H1 (cell line): Measurements from ENCODE around the gene ENTPD6. TPM values are rescaled to one million over a fixed set of nuclear protein-coding genes. Genes with fewer than 3 reads are reported as not detected.

Experiments
- CREB1 ChIP-seq: IDR thresholded peaks from 2 replicates; pipeline ENCODE4 v1.6.1; 2012; ENCODE audit warnings: inconsistent platforms
- KDM4A ChIP-seq: IDR thresholded peaks from one replicate; pipeline ENCODE4 v1.7.1; 2012; ENCODE audit warnings: low read depth, mild to moderate bottlenecking, moderate library complexity, low read length, inconsistent platforms; ENCODE audit not compliant: severe bottlenecking
- PHF8 ChIP-seq: fragments of 200-600 bp; sonication (generic); conservative IDR thresholded peaks from 2 replicates; pipeline ENCODE4 v1.7.1; 2012; ENCODE audit warnings: low read depth, mild to moderate bottlenecking, inconsistent platforms, low read length, moderate library complexity
- RFX5 ChIP-seq: IDR thresholded peaks from 2 replicates; pipeline ENCODE4 v1.6.1; 2011; ENCODE audit warnings: low read depth, low read length, improper control_type of control experiment, borderline replicate concordance
- RXRA ChIP-seq: IDR thresholded peaks from 2 replicates; pipeline ENCODE4 v1.6.1; 2011; ENCODE audit warnings: low read depth, mild to moderate bottlenecking, low read length, moderate library complexity; ENCODE audit not compliant: insufficient read depth
- TBP ChIP-seq: IDR thresholded peaks from 2 replicates; pipeline ENCODE4 v1.6.1; 2011; ENCODE audit warnings: low read depth, low read length, improper control_type of control experiment
- TCF12 ChIP-seq: IDR thresholded peaks from 2 replicates; pipeline ENCODE4 v1.6.1; 2011; ENCODE audit warnings: low read depth, mild to moderate bottlenecking, low read length
- polyA plus RNA-seq, 7 experiments: library from polyadenylated mRNA; depleted of rRNA in 3 of 7; stranded (reverse) in 5 of 7; unstranded in 2 of 7; fragments of >200 nt in 5 of 7; fragments of 200-250 nt in 2 of 7; gene quantifications; 1 replicate in 5 of 7; 2 replicates in 1 of 7; 4 replicates in 1 of 7; pipeline versions ENCODE4 v1.2.1 to v1.2.3, GENCODE V29; 2011 to 2013; ENCODE audit warnings: missing spikeins in 2 of 7, mixed read lengths in 2 of 7
- total RNA-seq: library from RNA; stranded (reverse); fragmentation: NEBNext Ultra II Directional; extraction: Animal tissue kit (Norgen Biotek cat#: 25700); gene quantifications from 2 replicates; pipeline ENCODE4 v1.2.1, GENCODE V29; 2021
- TF ChIP-seq, protein P1 (sequence below): fragments of 300-600 bp; sonication (generic); IDR thresholded peaks from 2 replicates; pipeline ENCODE4 v1.7.1; 2012; ENCODE audit warnings: low read length, moderate library complexity, mild to moderate bottlenecking, inconsistent platforms; ENCODE audit not compliant: insufficient replicate concordance
- TF ChIP-seq, protein P2 (sequence below): IDR thresholded peaks from 2 replicates; pipeline ENCODE4 v1.6.1; 2012; ENCODE audit warnings: inconsistent platforms

ENTPD6 gene
- total and polyA plus RNA-seq, 2 of the 8 experiments (the other 6 are each of a cell fraction or from before 2014, with no cell fraction given): 47.8 to 57.3 TPM

DNA sequence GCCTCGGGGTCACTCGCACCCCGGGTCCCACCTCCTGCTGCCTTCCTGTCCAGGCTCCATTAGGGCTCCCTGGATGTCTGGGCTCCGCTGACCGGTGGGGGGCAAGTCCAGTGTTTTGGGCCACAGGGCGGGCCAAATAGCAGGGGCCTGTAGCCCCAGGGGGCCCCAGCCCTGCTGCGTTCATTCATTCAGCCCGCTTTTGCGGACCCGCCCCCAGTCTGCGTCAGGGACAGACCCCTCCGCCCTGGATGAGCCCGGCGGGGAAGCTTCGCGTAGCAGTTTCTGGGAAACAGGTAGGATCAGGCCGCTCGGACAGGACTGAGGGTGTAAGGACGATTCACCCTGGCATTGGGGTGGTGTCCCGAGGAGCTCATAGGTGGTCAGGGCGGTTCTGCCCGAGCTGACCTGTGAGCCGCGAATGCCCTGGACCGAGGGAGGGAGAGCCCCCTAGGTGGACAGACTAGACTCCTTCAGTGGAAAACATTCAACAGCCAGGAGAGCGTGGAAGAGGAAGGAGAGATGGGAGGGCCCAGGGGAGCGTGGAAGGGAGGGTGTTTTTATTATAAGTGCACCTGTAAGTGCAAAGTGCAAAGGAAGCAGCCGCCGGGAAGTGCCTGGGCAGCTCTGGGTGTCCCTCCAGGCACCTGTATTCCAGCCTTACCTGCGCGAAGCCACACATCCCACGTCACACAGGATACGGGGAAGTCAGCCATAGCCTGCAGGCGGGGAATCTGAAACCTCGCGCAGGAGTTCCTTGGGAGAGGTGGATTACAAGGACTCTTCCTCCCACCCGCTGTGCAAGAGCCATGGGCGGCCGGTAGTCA, 662 bp downstream of the ENTPD6 start (continued):
- TF ChIP-seq, protein P1, sequence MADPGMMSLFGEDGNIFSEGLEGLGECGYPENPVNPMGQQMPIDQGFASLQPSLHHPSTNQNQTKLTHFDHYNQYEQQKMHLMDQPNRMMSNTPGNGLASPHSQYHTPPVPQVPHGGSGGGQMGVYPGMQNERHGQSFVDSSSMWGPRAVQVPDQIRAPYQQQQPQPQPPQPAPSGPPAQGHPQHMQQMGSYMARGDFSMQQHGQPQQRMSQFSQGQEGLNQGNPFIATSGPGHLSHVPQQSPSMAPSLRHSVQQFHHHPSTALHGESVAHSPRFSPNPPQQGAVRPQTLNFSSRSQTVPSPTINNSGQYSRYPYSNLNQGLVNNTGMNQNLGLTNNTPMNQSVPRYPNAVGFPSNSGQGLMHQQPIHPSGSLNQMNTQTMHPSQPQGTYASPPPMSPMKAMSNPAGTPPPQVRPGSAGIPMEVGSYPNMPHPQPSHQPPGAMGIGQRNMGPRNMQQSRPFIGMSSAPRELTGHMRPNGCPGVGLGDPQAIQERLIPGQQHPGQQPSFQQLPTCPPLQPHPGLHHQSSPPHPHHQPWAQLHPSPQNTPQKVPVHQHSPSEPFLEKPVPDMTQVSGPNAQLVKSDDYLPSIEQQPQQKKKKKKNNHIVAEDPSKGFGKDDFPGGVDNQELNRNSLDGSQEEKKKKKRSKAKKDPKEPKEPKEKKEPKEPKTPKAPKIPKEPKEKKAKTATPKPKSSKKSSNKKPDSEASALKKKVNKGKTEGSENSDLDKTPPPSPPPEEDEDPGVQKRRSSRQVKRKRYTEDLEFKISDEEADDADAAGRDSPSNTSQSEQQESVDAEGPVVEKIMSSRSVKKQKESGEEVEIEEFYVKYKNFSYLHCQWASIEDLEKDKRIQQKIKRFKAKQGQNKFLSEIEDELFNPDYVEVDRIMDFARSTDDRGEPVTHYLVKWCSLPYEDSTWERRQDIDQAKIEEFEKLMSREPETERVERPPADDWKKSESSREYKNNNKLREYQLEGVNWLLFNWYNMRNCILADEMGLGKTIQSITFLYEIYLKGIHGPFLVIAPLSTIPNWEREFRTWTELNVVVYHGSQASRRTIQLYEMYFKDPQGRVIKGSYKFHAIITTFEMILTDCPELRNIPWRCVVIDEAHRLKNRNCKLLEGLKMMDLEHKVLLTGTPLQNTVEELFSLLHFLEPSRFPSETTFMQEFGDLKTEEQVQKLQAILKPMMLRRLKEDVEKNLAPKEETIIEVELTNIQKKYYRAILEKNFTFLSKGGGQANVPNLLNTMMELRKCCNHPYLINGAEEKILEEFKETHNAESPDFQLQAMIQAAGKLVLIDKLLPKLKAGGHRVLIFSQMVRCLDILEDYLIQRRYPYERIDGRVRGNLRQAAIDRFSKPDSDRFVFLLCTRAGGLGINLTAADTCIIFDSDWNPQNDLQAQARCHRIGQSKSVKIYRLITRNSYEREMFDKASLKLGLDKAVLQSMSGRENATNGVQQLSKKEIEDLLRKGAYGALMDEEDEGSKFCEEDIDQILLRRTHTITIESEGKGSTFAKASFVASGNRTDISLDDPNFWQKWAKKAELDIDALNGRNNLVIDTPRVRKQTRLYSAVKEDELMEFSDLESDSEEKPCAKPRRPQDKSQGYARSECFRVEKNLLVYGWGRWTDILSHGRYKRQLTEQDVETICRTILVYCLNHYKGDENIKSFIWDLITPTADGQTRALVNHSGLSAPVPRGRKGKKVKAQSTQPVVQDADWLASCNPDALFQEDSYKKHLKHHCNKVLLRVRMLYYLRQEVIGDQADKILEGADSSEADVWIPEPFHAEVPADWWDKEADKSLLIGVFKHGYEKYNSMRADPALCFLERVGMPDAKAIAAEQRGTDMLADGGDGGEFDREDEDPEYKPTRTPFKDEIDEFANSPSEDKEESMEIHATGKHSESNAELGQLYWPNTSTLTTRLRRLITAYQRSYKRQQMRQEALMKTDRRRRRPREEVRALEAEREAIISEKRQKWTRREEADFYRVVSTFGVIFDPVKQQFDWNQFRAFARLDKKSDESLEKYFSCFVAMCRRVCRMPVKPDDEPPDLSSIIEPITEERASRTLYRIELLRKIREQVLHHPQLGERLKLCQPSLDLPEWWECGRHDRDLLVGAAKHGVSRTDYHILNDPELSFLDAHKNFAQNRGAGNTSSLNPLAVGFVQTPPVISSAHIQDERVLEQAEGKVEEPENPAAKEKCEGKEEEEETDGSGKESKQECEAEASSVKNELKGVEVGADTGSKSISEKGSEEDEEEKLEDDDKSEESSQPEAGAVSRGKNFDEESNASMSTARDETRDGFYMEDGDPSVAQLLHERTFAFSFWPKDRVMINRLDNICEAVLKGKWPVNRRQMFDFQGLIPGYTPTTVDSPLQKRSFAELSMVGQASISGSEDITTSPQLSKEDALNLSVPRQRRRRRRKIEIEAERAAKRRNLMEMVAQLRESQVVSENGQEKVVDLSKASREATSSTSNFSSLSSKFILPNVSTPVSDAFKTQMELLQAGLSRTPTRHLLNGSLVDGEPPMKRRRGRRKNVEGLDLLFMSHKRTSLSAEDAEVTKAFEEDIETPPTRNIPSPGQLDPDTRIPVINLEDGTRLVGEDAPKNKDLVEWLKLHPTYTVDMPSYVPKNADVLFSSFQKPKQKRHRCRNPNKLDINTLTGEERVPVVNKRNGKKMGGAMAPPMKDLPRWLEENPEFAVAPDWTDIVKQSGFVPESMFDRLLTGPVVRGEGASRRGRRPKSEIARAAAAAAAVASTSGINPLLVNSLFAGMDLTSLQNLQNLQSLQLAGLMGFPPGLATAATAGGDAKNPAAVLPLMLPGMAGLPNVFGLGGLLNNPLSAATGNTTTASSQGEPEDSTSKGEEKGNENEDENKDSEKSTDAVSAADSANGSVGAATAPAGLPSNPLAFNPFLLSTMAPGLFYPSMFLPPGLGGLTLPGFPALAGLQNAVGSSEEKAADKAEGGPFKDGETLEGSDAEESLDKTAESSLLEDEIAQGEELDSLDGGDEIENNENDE: no peak
- TF ChIP-seq RXRA: no peak
- no peak for TF ChIP-seq RFX5
- no peak for TF ChIP-seq TBP
- no peak for TF ChIP-seq TCF12
- no peak; the same call in 1 of the 2 replicates for TF ChIP-seq PHF8
- TF ChIP-seq KDM4A: peak; percentile 97
- TF ChIP-seq, protein P2, sequence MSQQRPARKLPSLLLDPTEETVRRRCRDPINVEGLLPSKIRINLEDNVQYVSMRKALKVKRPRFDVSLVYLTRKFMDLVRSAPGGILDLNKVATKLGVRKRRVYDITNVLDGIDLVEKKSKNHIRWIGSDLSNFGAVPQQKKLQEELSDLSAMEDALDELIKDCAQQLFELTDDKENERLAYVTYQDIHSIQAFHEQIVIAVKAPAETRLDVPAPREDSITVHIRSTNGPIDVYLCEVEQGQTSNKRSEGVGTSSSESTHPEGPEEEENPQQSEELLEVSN: no peak
- no peak for TF ChIP-seq CREB1
